Liver (tissue), 3 donors: ENCODE measurements around the gene EXOSC6.
"Not testable (repeated sequence)": the region's sequence is repeated elsewhere in the genome, so short reads cannot be mapped to it uniquely, and the experiment has no call there.

Experiments used
- FOXA1 ChIP-seq: IDR thresholded peaks from 2 replicates; pipeline ENCODE4 v1.6.1; 2016; ENCODE audit warnings: antibody characterized with exemption
- FOXA2 ChIP-seq: IDR thresholded peaks from 2 replicates; pipeline ENCODE4 v1.6.1; 2016; ENCODE audit warnings: antibody characterized with exemption
- GABPA ChIP-seq, 2 donors: IDR thresholded peaks in 1 of 2; conservative IDR thresholded peaks in 1 of 2; 2 replicates each; pipeline ENCODE4 v1.6.1; 2016; ENCODE audit warnings: antibody characterized with exemption in 2 of 2, mild to moderate bottlenecking in 1 of 2, moderate library complexity in 1 of 2
- RAD21 ChIP-seq, 2 donors: IDR thresholded peaks; 2 replicates each; pipeline ENCODE4 v1.6.1; 2016; ENCODE audit warnings: antibody characterized with exemption in 2 of 2, mild to moderate bottlenecking in 2 of 2
- RXRA ChIP-seq, 2 donors: IDR thresholded peaks; 2 replicates each; pipeline ENCODE4 v1.6.1; 2017 to 2018; ENCODE audit warnings: antibody characterized with exemption in 2 of 2, mild to moderate bottlenecking in 1 of 2
- SP1 ChIP-seq: IDR thresholded peaks from 2 replicates; pipeline ENCODE4 v1.6.1; 2018; ENCODE audit warnings: antibody characterized with exemption, mild to moderate bottlenecking
- TF ChIP-seq, protein P1 (sequence below): fragments of 150-350 bp; IDR thresholded peaks from 2 replicates; pipeline ENCODE4 v1.5.1; 2017; ENCODE audit warnings: improper control_type of control experiment, low read depth, low read length; ENCODE audit not compliant: missing input control
- donor health status: healthy.
- donor health status: healthy.

DNA sequence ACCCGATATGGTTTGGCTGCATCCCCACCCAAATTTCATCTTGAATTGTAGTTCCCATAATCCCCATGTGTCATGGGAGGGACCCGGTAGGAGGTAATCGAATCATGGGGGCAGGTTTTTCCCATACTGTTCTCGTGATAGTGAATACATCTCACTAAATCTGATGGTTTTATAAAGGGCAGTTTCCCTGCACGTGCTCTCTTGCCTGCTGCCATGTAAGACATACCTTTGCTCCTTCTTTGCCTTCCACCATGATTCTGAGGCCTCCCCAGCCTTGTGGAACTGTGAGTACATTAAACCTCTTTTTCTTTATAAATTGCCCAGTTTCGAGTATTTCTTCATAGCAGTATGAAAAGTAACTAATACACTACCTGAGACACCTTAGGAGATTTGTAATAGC is 45.4 kb downstream of the EXOSC6 start:
- TF ChIP-seq, protein P1, sequence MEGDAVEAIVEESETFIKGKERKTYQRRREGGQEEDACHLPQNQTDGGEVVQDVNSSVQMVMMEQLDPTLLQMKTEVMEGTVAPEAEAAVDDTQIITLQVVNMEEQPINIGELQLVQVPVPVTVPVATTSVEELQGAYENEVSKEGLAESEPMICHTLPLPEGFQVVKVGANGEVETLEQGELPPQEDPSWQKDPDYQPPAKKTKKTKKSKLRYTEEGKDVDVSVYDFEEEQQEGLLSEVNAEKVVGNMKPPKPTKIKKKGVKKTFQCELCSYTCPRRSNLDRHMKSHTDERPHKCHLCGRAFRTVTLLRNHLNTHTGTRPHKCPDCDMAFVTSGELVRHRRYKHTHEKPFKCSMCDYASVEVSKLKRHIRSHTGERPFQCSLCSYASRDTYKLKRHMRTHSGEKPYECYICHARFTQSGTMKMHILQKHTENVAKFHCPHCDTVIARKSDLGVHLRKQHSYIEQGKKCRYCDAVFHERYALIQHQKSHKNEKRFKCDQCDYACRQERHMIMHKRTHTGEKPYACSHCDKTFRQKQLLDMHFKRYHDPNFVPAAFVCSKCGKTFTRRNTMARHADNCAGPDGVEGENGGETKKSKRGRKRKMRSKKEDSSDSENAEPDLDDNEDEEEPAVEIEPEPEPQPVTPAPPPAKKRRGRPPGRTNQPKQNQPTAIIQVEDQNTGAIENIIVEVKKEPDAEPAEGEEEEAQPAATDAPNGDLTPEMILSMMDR: not testable (repeated sequence)
- TF ChIP-seq FOXA1; FOXA2; SP1; RXRA (IDR thresholded peaks at IDR 0.05); GABPA (IDR thresholded peaks at IDR 0.05 in 1 of 2, conservative IDR thresholded peaks at IDR 0.05 in 1 of 2); RAD21 (IDR thresholded peaks at IDR 0.05): not testable (repeated sequence)
